Tibial nerve (tissue), 4 donors: ENCODE data around the gene TBC1D8. TPM values are rescaled to one million over a fixed set of nuclear protein-coding genes. Genes with fewer than 3 reads are reported as not detected.

ENCODE experiments used
- DNase-seq, 2 donors: peaks; one replicate each; pipeline ENCODE4 v3.0.0-alpha.2; 2019; ENCODE audit warnings: low spot score in 2 of 2
- H3K27ac ChIP-seq, 4 donors: fragments of 200-600 bp; sonication (generic) in 3 of 4; one replicate each; pipeline ENCODE4 v1.5.1; 2017 to 2019; ENCODE audit warnings: mild to moderate bottlenecking in 1 of 4
- H3K27me3 ChIP-seq, 2 donors: fragments of 200-600 bp; sonication (generic) in 1 of 2; one replicate each; pipeline versions ENCODE4 v1.5.1 to v1.6.0; 2017 to 2019
- H3K36me3 ChIP-seq, 3 donors: fragments of 200-600 bp; sonication (generic); one replicate each; pipeline ENCODE4 v1.5.1; 2018 to 2019
- H3K4me1 ChIP-seq, 4 donors: fragments of 200-600 bp; sonication (generic) in 3 of 4; one replicate each; pipeline ENCODE4 v1.5.1; 2017 to 2019
- H3K4me3 ChIP-seq, 4 donors: fragments of 200-600 bp; sonication (generic) in 3 of 4; one replicate each; pipeline ENCODE4 v1.5.1; 2017 to 2019; ENCODE audit warnings: mild to moderate bottlenecking in 1 of 4, moderate library complexity in 1 of 4
- H3K9me3 ChIP-seq, 4 donors: fragments of 200-600 bp; sonication (generic) in 3 of 4; one replicate each; pipeline ENCODE4 v1.5.1; 2017 to 2019
- EP300 ChIP-seq, 2 donors: sonication (generic); formaldehyde crosslinking; IDR thresholded peaks; one replicate each; pipeline ENCODE4 v1.6.1; 2017; ENCODE audit warnings: antibody characterized with exemption in 2 of 2, mild to moderate bottlenecking in 1 of 2
- POLR2A ChIP-seq, 2 donors: fragments of 450-650 bp; IDR thresholded peaks; one replicate each; pipeline ENCODE4 v1.6.1; 2017; ENCODE audit warnings: antibody characterized with exemption in 2 of 2, mild to moderate bottlenecking in 2 of 2, moderate library complexity in 2 of 2
- WGBS, 2 donors: methylation state at CpG; one replicate each; pipeline ENCODE4 v1.1.5; 2018; 5-methylcytosine and 5-hydroxymethylcytosine counted together
- total RNA-seq, 4 donors: library from RNA; depleted of rRNA; stranded (reverse); fragments of >200 nt; gene quantifications; one replicate each; pipeline ENCODE4 v1.1.0, GENCODE V29; 2016
- TF ChIP-seq, protein P1 (sequence below), 5 experiments: fragments of 200-600 bp in 3 of 5; fragments of 450-650 bp in 2 of 5; sonication (generic) in 3 of 5; IDR thresholded peaks; one replicate each; pipeline ENCODE4 v1.5.1; 2016 to 2019; ENCODE audit warnings: antibody characterized with exemption in 5 of 5, mild to moderate bottlenecking in 3 of 5, moderate library complexity in 2 of 5

Gene TBC1D8
- total RNA-seq, 4 donors from 2014 or later, result 42.4 to 87.9 (median 47.3) TPM

DNA sequence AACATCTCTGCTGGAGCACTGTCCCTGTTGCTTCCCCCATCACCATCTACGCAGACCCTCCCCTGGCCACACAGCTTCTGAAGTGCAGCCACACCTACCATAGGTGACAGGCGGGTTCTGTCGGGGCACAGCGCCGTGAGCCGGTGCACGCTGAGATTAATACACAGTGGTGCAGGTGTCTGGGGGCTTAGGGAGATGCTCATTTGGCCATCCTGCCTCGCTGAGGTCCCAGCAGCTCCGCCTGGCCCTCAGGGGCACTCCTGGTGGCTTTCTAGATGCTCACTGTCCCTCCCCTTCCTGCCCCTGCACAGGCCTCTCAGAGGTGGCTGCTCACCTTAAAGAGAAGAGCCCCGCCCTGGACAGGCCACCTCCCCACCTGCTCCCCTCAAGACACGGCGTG lies 168.0 kb downstream of the TBC1D8 start:
- Histone ChIP-seq H3K4me1 (peaks cover 0 to 18% (median 0%) of the 10 kb centered on the region in 4 donors), H3K4me3 (no peak overlapping the region), H3K27me3 (no peaks in the 10 kb centered on the region), H3K27ac (no peak overlapping the region), H3K36me3 (no peaks in the 10 kb centered on the region), H3K9me3 (no peaks in the 10 kb centered on the region)
- no peak for DNase-seq
- TF ChIP-seq, protein P1, sequence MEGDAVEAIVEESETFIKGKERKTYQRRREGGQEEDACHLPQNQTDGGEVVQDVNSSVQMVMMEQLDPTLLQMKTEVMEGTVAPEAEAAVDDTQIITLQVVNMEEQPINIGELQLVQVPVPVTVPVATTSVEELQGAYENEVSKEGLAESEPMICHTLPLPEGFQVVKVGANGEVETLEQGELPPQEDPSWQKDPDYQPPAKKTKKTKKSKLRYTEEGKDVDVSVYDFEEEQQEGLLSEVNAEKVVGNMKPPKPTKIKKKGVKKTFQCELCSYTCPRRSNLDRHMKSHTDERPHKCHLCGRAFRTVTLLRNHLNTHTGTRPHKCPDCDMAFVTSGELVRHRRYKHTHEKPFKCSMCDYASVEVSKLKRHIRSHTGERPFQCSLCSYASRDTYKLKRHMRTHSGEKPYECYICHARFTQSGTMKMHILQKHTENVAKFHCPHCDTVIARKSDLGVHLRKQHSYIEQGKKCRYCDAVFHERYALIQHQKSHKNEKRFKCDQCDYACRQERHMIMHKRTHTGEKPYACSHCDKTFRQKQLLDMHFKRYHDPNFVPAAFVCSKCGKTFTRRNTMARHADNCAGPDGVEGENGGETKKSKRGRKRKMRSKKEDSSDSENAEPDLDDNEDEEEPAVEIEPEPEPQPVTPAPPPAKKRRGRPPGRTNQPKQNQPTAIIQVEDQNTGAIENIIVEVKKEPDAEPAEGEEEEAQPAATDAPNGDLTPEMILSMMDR (IDR thresholded peaks at IDR 0.05), result no peak
- TF ChIP-seq EP300 (IDR thresholded peaks at IDR 0.05) (no peak), POLR2A (IDR thresholded peaks at IDR 0.05) (no peak)
- WGBS, 2 donors, result 89 to 90% methylated on average over 7 to 11 of the region's 12 CpGs

DNA sequence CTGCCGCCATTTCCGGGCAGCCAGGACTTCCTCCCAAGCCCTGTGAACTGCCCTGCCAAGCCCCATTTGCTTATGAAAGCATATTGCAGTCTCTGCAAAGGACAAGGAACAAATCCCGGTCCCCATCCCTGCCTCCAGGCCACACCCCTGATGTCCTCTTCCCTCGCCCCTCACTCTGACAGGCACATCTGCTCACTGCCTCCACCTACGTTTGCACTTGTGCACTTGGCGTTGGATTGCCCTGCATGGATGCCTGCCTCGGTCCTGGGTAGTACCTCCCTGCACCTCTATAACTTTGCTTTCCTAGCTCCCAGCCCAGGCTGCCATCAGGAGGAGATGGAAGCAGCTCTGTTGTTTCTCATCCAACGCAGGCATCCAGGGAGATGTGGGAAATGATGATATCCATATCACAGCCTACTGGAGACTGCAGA lies 168.7 kb downstream of the TBC1D8 start:
- Histone ChIP-seq H3K9me3 (no peaks in the 10 kb centered on the region), H3K27ac (no peak overlapping the region), H3K27me3 (no peaks in the 10 kb centered on the region), H3K36me3 (no peaks in the 10 kb centered on the region), H3K4me1 (peaks cover 0 to 18% (median 0%) of the 10 kb centered on the region in 4 donors), H3K4me3 (no peak overlapping the region)
- WGBS, 2 donors, result 66 to 79% methylated on average over 8 of the region's 8 CpGs
- no peak for TF ChIP-seq POLR2A (IDR thresholded peaks at IDR 0.05)
- TF ChIP-seq, protein P1 (IDR thresholded peaks at IDR 0.05), result no peak
- no peak for TF ChIP-seq EP300 (IDR thresholded peaks at IDR 0.05)
- DNase-seq, result no peak

DNA sequence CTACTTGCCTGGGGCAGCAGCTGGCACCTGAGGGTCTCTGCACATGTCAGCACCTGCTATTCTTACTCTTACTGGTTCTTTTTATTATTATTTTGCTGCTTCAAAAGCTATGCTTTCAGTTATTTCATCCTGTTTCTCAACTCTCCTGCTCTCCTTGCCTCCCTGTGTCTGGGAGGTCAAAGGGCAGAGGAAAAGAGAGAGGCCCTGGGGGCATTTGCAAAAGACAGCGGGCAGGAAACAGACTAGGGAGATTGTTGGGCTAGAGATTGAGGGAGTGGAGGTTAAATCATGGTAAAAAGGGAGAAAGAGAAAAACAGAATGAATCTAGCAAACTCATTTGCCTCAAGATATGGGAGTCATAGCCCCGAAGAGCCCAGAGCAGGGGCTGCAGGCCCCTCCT lies 170.2 kb downstream of the TBC1D8 start:
- TF ChIP-seq, protein P1 (IDR thresholded peaks at IDR 0.05), result no peak
- TF ChIP-seq EP300 (IDR thresholded peaks at IDR 0.05) (no peak), POLR2A (IDR thresholded peaks at IDR 0.05) (no peak)
- no peaks in the 10 kb centered on the region for H3K27me3 ChIP-seq
- DNase-seq, result no peak
- H3K36me3 ChIP-seq, result no peaks in the 10 kb centered on the region
- WGBS, 2 donors, result 53 to 63% methylated on average over 2 of the region's 2 CpGs
- peaks cover 0 to 18% (median 0%) of the 10 kb centered on the region in 4 donors for H3K4me1 ChIP-seq
- H3K4me3 ChIP-seq, result no peak overlapping the region
- H3K27ac ChIP-seq, result no peak overlapping the region
- H3K9me3 ChIP-seq, result no peaks in the 10 kb centered on the region

DNA sequence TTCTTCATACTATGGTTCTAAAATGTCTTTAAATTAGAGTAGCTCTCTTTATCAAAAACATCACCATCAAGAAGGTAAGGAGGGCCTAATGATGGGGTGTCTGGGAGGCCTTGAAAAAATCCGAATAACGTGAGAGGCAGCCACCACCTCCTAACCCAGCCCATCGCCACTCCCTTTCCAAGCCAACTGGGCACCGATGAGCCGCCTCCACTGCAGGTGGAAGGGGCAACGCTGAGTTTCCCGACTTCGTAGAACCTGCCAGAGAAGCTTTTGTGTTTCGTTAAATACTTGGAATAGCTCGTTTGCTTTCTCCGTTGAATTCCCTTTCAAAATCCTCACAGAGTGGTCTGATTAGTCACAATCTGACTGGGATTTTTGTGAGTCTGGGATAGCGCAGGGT lies 171.1 kb downstream of the TBC1D8 start:
- no peak overlapping the region for H3K4me3 ChIP-seq
- H3K27me3 ChIP-seq, result no peaks in the 10 kb centered on the region
- TF ChIP-seq POLR2A (IDR thresholded peaks at IDR 0.05) (no peak), EP300 (IDR thresholded peaks at IDR 0.05) (no peak)
- TF ChIP-seq, protein P1 (IDR thresholded peaks at IDR 0.05), result no peak
- peaks cover 0 to 4% (median 0%) of the 10 kb centered on the region in 3 donors for H3K36me3 ChIP-seq
- no peak for DNase-seq
- WGBS, 2 donors, result 87 to 89% methylated on average over 12 of the region's 12 CpGs
- peaks cover 0 to 18% (median 0%) of the 10 kb centered on the region in 4 donors for H3K4me1 ChIP-seq
- no peaks in the 10 kb centered on the region for H3K9me3 ChIP-seq
- no peak overlapping the region for H3K27ac ChIP-seq

DNA sequence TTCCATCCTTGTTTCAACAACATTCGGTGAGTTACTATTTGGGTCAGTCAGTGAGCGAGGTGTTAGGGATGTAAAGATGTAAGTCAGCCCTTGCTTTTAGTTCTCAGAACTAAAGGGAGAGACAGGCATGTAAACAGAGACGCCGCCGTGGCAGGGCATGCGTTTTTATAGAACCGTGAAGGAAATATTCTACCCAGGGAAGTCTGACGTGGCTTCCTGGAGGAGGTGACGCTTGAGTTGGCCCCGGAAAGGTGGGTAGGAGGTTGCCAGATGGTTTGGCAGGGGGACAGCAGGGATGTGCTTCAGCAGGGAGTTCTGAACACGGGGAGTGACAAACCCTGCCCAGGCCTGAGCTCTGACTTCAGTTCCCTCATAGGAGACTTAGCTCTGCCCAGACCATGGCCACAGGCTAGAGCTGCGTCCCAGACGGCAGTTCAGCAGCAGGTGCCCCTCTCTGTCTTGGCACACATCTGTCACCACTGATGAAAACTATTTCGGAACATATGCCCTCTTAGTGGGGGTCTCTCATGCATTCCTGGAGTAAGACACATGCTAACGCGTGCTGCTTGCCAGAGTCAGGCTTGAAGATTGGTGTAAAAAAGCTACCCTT lies 172.5 kb downstream of the TBC1D8 start:
- TF ChIP-seq EP300 (IDR thresholded peaks at IDR 0.05) (no peak), POLR2A (IDR thresholded peaks at IDR 0.05) (no peak)
- TF ChIP-seq, protein P1 (IDR thresholded peaks at IDR 0.05), result no peak
- 63 to 64% methylated on average over 16 of the region's 16 CpGs for WGBS, 2 donors
- Histone ChIP-seq H3K27me3 (no peaks in the 10 kb centered on the region), H3K36me3 (peaks cover 0 to 10% (median 0%) of the 10 kb centered on the region in 3 donors), H3K27ac (no peak overlapping the region), H3K4me3 (no peak overlapping the region), H3K4me1 (peaks cover 0 to 6% (median 0%) of the 10 kb centered on the region in 4 donors), H3K9me3 (no peaks in the 10 kb centered on the region)
- no peak for DNase-seq
